HepG2 (cell line): ENCODE data around the gene EMC9. TPM values are rescaled to one million over a fixed set of nuclear protein-coding genes. Genes with fewer than 3 reads are reported as not detected.

Experiments
- FOXJ3 ChIP-seq: sonication (generic); formaldehyde crosslinking; IDR thresholded peaks from 2 replicates; pipeline ENCODE4 v1.4.0; 2020; ENCODE audit warnings: missing genetic modification reagents, mild to moderate bottlenecking, borderline replicate concordance
- HDAC2 ChIP-seq: sonication (generic); formaldehyde crosslinking; IDR thresholded peaks from 2 replicates; pipeline ENCODE4 v1.4.0; 2020; ENCODE audit warnings: missing genetic modification reagents
- HMGA1 ChIP-seq: sonication (generic); formaldehyde crosslinking; conservative IDR thresholded peaks from 2 replicates; pipeline ENCODE4 v1.4.0; 2020; ENCODE audit warnings: missing genetic modification reagents
- IRX3 ChIP-seq: sonication (generic); formaldehyde crosslinking; IDR thresholded peaks from 2 replicates; pipeline ENCODE4 v1.8.1; 2023; ENCODE audit warnings: mild to moderate bottlenecking, low read depth, missing genetic modification reagents, borderline replicate concordance
- NFYB ChIP-seq: sonication (generic); formaldehyde crosslinking; IDR thresholded peaks from 2 replicates; pipeline ENCODE4 v1.4.0; 2020; ENCODE audit warnings: missing genetic modification reagents
- NPAS2 ChIP-seq: sonication (generic); formaldehyde crosslinking; IDR thresholded peaks from 2 replicates; pipeline ENCODE4 v1.8.0; 2022; ENCODE audit warnings: mild to moderate bottlenecking, missing genetic modification reagents, borderline replicate concordance
- PRMT3 ChIP-seq: sonication (generic); formaldehyde crosslinking; IDR thresholded peaks from 2 replicates; pipeline ENCODE4 v1.8.1; 2022; ENCODE audit warnings: low read depth, mild to moderate bottlenecking, moderate library complexity, missing genetic modification reagents, borderline replicate concordance
- RARG ChIP-seq: sonication (generic); formaldehyde crosslinking; IDR thresholded peaks from 2 replicates; pipeline ENCODE4 v1.4.0; 2020; ENCODE audit warnings: low read depth, mild to moderate bottlenecking, missing genetic modification reagents
- ZBTB21 ChIP-seq: sonication (generic); formaldehyde crosslinking; IDR thresholded peaks from 2 replicates; pipeline ENCODE4 v1.4.0; 2020; ENCODE audit warnings: missing genetic modification reagents
- ZBTB3 ChIP-seq: sonication (generic); formaldehyde crosslinking; IDR thresholded peaks from 2 replicates; pipeline ENCODE4 v1.4.0; 2020; ENCODE audit warnings: low read depth, mild to moderate bottlenecking, moderate library complexity, missing genetic modification reagents, borderline replicate concordance
- ZFP90 ChIP-seq: sonication (generic); formaldehyde crosslinking; IDR thresholded peaks from 2 replicates; pipeline ENCODE4 v1.8.0; 2022; ENCODE audit warnings: missing genetic modification reagents, mild to moderate bottlenecking, inconsistent platforms, borderline replicate concordance
- ZNF101 ChIP-seq: sonication (generic); formaldehyde crosslinking; IDR thresholded peaks from 2 replicates; pipeline ENCODE4 v1.4.0; 2020; ENCODE audit warnings: mild to moderate bottlenecking, low read depth, missing genetic modification reagents, borderline replicate concordance
- ZNF136 ChIP-seq: sonication (generic); formaldehyde crosslinking; IDR thresholded peaks from 2 replicates; pipeline ENCODE4 v1.8.1; 2022; ENCODE audit warnings: low read depth, mild to moderate bottlenecking, moderate library complexity, missing genetic modification reagents
- ZNF180 ChIP-seq: sonication (generic); formaldehyde crosslinking; IDR thresholded peaks from 2 replicates; pipeline ENCODE4 v1.4.0; 2020; ENCODE audit warnings: low read depth, missing genetic modification reagents, borderline replicate concordance
- ZNF225 ChIP-seq: sonication (generic); formaldehyde crosslinking; IDR thresholded peaks from 2 replicates; pipeline ENCODE4 v1.4.0; 2020; ENCODE audit warnings: mild to moderate bottlenecking, missing genetic modification reagents
- ZNF296 ChIP-seq: sonication (generic); formaldehyde crosslinking; conservative IDR thresholded peaks from 2 replicates; pipeline ENCODE4 v1.5.0; 2020; ENCODE audit warnings: mild to moderate bottlenecking, missing genetic modification reagents
- ZNF382 ChIP-seq: sonication (generic); formaldehyde crosslinking; IDR thresholded peaks from 2 replicates; pipeline ENCODE4 v1.5.0; 2020; ENCODE audit warnings: missing genetic modification reagents, mild to moderate bottlenecking, borderline replicate concordance
- ZNF790 ChIP-seq: sonication (generic); formaldehyde crosslinking; IDR thresholded peaks from 2 replicates; pipeline ENCODE4 v1.8.0; 2022; ENCODE audit warnings: missing genetic modification reagents, mild to moderate bottlenecking, borderline replicate concordance
- ZNF792 ChIP-seq: IDR thresholded peaks from 2 replicates; pipeline ENCODE4 v1.6.1; 2016
- polyA plus RNA-seq, 8 experiments: library from polyadenylated mRNA; depleted of rRNA in 3 of 8; stranded (reverse) in 7 of 8; unstranded in 1 of 8; fragments of >200 nt; fragmentation: Illumina TruSeq in 4 of 8; extraction: Trizol in 4 of 8; gene quantifications; 2 replicates each; pipeline versions ENCODE4 v1.2.1 to v1.2.3, GENCODE V29; 2011 to 2016; ENCODE audit warnings: low read depth in 4 of 8, missing spikeins in 1 of 8, mixed read lengths in 1 of 8; ENCODE audit not compliant: insufficient read depth in 1 of 8
- total RNA-seq, 5 experiments: library from RNA; depleted of rRNA; stranded (reverse); fragments of >200 nt; fragmentation: Illumina TruSeq; extraction: Trizol; gene quantifications; 2 replicates each; pipeline ENCODE4 v1.2.3, GENCODE V29; 2016; ENCODE audit warnings: low read depth in 1 of 5
- TF ChIP-seq, protein P1 (sequence below): sonication (generic); formaldehyde crosslinking; IDR thresholded peaks from 2 replicates; pipeline ENCODE4 v1.4.0; 2020; ENCODE audit warnings: mild to moderate bottlenecking, missing genetic modification reagents
- TF ChIP-seq, protein P2 (sequence below): sonication (generic); formaldehyde crosslinking; IDR thresholded peaks from 2 replicates; pipeline ENCODE4 v1.8.0; 2022; ENCODE audit warnings: mild to moderate bottlenecking, missing genetic modification reagents, moderate library complexity
- TF ChIP-seq, protein P3 (sequence below): sonication (generic); formaldehyde crosslinking; IDR thresholded peaks from 2 replicates; pipeline ENCODE4 v1.5.0; 2020; ENCODE audit warnings: missing genetic modification reagents
- TF ChIP-seq, protein P4 (sequence below): sonication (generic); formaldehyde crosslinking; IDR thresholded peaks from 2 replicates; pipeline ENCODE4 v1.8.0; 2022; ENCODE audit warnings: missing genetic modification reagents, low read depth, mild to moderate bottlenecking, borderline replicate concordance
- TF ChIP-seq, protein P5 (sequence below): sonication (generic); formaldehyde crosslinking; IDR thresholded peaks from 2 replicates; pipeline ENCODE4 v1.4.0; 2020; ENCODE audit warnings: mild to moderate bottlenecking, missing genetic modification reagents

The EMC9 gene
- total and polyA plus RNA-seq, 2 of the 13 experiments (the other 11 are each of a cell fraction or from before 2014, with no cell fraction given): 60.5 to 78.7 TPM

DNA sequence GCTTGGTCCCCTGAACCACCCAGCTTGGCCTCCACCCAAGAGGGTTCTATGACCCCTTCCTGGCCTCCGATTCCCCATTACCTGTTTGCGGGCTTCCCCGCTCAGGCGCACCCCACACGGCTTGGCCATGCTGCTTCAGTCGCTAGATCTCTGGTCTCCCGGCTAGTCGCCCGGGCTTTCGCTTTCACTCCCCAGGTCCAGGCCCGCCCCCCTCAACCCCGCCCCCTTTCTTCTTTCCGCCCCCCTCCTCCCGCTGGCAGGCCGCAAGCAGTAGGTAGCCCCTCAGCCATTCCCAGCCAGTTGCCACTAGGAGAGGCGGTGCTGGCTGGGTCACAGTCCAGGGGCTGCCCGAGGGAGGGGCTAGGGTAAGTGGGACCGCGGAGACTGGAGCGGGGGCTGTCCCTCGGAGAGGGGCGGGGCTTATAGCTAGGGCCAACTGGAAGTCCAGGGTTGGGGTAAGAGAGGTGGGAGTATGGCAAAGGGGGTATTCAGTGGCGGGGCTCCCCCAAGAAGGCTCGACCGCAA, 5.1 kb upstream of the EMC9 start, which contains the start of gene PSME2 (continued):
- TF ChIP-seq, protein P1, sequence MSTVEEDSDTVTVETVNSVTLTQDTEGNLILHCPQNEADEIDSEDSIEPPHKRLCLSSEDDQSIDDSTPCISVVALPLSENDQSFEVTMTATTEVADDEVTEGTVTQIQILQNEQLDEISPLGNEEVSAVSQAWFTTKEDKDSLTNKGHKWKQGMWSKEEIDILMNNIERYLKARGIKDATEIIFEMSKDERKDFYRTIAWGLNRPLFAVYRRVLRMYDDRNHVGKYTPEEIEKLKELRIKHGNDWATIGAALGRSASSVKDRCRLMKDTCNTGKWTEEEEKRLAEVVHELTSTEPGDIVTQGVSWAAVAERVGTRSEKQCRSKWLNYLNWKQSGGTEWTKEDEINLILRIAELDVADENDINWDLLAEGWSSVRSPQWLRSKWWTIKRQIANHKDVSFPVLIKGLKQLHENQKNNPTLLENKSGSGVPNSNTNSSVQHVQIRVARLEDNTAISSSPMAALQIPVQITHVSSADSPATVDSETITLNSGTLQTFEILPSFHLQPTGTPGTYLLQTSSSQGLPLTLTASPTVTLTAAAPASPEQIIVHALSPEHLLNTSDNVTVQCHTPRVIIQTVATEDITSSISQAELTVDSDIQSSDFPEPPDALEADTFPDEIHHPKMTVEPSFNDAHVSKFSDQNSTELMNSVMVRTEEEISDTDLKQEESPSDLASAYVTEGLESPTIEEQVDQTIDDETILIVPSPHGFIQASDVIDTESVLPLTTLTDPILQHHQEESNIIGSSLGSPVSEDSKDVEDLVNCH (CRISPR knock-in tag): no peak
- TF ChIP-seq ZNF225 (CRISPR knock-in tag): no peak; the same call in 1 of the 2 replicates
- TF ChIP-seq, protein P2, sequence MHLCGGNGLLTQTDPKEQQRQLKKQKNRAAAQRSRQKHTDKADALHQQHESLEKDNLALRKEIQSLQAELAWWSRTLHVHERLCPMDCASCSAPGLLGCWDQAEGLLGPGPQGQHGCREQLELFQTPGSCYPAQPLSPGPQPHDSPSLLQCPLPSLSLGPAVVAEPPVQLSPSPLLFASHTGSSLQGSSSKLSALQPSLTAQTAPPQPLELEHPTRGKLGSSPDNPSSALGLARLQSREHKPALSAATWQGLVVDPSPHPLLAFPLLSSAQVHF (CRISPR knock-in tag): no peak
- TF ChIP-seq, protein P3, sequence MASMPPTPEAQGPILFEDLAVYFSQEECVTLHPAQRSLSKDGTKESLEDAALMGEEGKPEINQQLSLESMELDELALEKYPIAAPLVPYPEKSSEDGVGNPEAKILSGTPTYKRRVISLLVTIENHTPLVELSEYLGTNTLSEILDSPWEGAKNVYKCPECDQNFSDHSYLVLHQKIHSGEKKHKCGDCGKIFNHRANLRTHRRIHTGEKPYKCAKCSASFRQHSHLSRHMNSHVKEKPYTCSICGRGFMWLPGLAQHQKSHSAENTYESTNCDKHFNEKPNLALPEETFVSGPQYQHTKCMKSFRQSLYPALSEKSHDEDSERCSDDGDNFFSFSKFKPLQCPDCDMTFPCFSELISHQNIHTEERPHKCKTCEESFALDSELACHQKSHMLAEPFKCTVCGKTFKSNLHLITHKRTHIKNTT: no peak
- no peak for TF ChIP-seq ZNF101 (CRISPR knock-in tag)
- 0 out of 2 replicates have a peak, but pooled peaks have one; percentile 7 for TF ChIP-seq ZBTB21 (CRISPR knock-in tag)
- TF ChIP-seq, protein P4, sequence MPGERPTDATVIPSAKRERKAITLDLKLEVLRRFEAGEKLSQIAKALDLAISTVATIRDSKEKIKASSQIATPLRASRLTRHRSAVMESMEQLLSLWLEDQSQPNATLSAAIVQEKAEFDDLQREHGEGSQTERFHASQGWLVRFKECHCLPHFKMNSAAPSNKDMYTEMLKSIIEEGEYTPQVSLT (CRISPR knock-in tag): no peak
- no peak for TF ChIP-seq ZBTB3 (CRISPR knock-in tag)
- TF ChIP-seq ZNF382: no peak
- TF ChIP-seq IRX3 (CRISPR knock-in tag): no peak; the same call in 1 of the 2 replicates
- TF ChIP-seq ZNF790 (CRISPR knock-in tag): no peak
- no peak for TF ChIP-seq ZNF296 (CRISPR knock-in tag)
- TF ChIP-seq NFYB (CRISPR knock-in tag): peak; percentile 61
- peak; percentile 57 for TF ChIP-seq HDAC2 (CRISPR knock-in tag)
- TF ChIP-seq RARG: no peak
- TF ChIP-seq, protein P5, sequence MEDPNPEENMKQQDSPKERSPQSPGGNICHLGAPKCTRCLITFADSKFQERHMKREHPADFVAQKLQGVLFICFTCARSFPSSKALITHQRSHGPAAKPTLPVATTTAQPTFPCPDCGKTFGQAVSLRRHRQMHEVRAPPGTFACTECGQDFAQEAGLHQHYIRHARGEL (CRISPR knock-in tag): no peak
- no peak for TF ChIP-seq HMGA1
- TF ChIP-seq ZNF136 (CRISPR knock-in tag): 0 out of 2 replicates have a peak, but pooled peaks have one; percentile 83
- TF ChIP-seq PRMT3: no peak
- no peak for TF ChIP-seq ZNF180 (CRISPR knock-in tag)
- no peak for TF ChIP-seq NPAS2 (CRISPR knock-in tag)
- TF ChIP-seq FOXJ3 (CRISPR knock-in tag): no peak
- peak; percentile 21; the same call in 1 of the 2 replicates for TF ChIP-seq ZFP90 (CRISPR knock-in tag)
- peak; percentile 14; the same call in 1 of the 2 replicates for TF ChIP-seq ZNF792
